ENCODE results near the gene RNPEPL1.

RNPEPL1 gene

DNA sequence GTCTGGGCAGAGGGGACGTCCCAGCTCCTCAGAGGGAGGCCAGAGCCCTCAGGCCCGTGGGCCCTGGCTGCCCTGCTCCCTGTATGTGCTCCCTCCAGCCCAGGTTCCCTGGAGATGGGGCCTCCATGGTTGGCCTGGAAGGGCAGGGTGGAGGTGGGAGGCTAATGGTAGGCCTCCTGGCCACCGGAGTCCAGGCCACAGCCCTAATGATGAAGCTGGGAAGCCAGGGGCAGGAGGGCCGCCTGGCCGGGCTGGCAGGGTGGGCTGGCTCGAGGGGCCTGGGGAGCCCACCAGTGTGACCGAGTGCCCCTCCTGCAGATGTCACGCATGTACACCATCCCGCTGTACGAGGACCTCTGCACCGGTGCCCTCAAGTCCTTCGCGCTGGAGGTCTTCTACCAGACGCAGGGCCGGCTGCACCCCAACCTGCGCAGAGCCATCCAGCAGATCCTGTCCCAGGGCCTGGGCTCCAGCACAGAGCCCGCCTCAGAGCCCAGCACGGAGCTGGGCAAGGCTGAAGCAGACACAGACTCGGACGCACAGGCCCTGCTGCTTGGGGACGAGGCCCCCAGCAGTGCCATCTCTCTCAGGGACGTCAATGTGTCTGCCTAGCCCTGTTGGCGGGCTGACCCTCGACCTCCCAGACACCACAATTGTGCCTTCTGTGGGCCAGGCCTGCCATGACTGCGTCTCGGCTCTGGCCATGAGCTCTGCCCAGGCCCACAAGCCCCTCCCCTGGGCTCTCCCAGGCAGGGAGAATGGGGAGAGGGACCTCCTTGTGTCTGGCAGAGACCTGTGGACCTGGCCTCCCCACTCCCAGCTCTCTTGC is 9.2 kb downstream of the RNPEPL1 start:
- no peak for DNase-seq (ENCODE audit: low read depth)

GRCh38 chr2:240578110-240578450 is 9.8 kb downstream of the RNPEPL1 start:
- no peak for DNase-seq (ENCODE audit: low read depth)

- no peak for DNase-seq (ENCODE audit: low read depth)
These were observed 10.2 kb downstream of the RNPEPL1 start for GRCh38 chr2:240578488-240578887.

GRCh38 chr2:240579071-240579762 is 10.9 kb downstream of the RNPEPL1 start:
- no peak for DNase-seq (ENCODE audit: low read depth)

DNA sequence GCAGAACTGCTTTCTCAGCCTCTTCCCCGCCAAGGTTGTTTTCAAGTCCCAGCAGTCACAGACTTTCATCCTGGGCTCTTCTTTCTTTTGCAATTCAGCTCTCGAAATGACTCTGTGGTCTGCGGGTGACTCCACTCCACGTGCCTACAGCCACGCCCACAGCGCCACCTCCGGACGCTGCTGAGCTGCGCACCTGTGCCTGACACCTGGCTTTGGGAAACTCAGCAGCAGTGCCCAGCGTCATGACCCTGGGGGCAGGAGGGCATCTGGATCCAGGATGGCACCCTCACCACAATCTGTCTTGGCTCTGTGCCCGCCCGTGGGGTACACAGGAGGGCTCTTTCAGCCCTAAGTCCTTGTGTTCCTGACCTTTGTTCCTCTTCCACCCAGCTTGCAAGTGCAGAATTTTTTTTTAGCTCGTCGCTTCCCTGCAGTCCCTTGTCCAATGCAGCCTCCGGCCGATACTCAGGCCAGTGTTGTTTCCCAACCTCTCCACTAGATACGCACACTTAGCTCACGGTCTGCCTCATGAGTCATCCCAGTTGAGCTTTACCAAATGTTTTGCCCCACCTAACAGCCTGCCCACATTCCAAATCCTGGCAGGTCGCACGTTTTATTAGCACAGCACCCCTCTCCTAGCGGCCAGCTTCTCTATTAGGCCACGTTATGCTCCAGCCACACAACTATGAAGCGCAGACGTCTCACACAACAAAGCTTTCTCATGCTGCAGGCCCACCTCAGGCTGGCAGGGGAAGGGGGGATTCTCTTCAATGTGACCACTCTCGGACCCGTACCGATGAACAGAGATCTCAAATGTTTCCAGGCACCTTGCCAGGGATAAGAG is 11.7 kb downstream of the RNPEPL1 start:
- DNase-seq (ENCODE audit: low read depth), result peak; percentile 91

- DNase-seq (ENCODE audit: low read depth), result no peak
These were observed 13.5 kb downstream of the RNPEPL1 start for GRCh38 chr2:240581811-240582210.

GRCh38 chr2:240582781-240583180 is 14.5 kb downstream of the RNPEPL1 start:
- no peak for DNase-seq (ENCODE audit: low read depth)

GRCh38 chr2:240583774-240584173 is 15.5 kb downstream of the RNPEPL1 start:
- DNase-seq (ENCODE audit: low read depth), result no peak

GRCh38 chr2:240584486-240585031 is 16.3 kb downstream of the RNPEPL1 start:
- no peak for DNase-seq (ENCODE audit: low read depth)

DNA sequence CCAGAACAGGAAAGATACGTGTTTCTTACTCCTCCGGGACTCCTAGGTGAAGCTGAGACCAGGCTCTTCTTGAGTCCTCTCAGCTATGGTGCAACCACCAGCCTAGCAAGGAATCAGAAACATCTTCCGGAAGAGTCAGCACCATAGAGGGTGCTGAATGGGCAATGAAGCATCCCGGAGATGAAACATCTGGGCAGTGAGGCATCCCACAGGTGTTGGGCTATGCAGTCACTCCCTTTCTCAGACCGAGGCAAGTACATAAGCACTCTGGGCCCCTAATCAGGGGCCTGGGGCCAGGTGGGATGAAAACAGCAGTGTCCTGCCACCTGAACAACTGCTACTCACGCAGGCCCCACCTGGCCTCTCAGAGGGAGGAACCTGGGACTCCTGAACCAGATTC is 16.8 kb downstream of the RNPEPL1 start:
- DNase-seq (ENCODE audit: low read depth), result no peak

DNA sequence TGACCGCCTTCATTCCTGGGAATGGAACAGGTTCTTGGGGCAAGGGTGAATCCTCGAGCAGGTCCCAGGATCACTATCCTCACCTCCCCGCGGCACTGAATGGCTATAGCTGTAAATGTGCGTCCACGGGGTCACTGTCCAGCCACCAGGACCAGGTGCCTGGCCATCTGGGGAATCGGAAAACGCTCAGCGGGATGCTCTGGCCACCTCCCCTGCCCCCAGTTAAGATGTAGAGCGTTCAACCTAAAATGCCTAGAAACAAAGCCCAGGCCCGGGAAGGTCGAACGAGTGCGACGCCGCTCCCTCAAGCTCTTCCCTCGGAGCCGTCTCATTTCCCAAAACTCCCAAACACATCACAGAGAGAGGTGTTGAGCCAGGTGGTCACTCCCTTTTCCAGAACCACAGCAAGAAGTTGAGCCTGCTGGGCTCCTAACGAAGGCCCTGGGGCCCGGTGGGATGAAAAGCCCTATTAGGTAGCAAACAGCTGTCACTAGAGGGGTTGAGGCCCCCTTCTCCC is 17.5 kb downstream of the RNPEPL1 start:
- DNase-seq (ENCODE audit: low read depth), result no peak

GRCh38 chr2:240586198-240586918 is 18.1 kb downstream of the RNPEPL1 start, which contains the start of gene CAPN10:
CAPN10 (plus strand) TSS chr2:240586734; CDS start chr2:240586912, 178 bp downstream.
- DNase-seq (ENCODE audit: low read depth), result peak; percentile 89

- DNase-seq (ENCODE audit: low read depth), result no peak
These were observed 18.9 kb downstream of the RNPEPL1 start for GRCh38 chr2:240586919-240587800.

DNA sequence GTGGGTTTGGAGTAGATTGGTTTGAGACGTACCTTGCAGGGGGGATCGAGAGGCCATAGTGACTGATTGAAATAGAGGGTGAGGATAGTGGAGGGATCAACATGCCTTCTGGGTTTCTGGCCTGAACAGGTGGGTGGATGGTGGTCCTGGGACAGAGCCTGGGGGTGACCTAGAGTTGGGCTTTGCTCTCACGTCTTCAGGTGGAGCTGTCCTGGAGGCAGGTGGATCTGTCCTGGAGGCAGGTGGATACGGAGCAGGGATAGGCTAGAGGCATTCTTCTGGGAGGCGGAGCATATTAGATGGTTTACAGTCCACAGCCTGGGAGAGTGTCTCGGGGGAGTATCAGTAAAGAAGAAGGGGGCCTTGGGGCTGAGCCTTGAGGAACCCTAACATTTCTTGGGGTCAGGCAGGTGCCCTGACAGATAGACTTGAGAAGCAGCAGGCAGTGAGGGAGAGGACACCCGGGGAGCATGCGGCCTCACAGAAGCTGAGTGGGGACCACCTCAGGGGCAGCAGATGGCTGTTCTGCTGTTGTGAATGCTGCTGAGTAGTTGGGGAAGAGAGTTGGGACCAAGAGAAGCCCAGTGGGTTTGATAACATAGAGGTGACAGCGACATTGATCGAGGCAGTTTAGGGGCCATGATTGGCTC is 19.8 kb downstream of the RNPEPL1 start:
- DNase-seq (ENCODE audit: low read depth), result no peak

- no peak for DNase-seq (ENCODE audit: low read depth)
These were observed 20.4 kb downstream of the RNPEPL1 start for GRCh38 chr2:240588669-240589068.

GRCh38 chr2:240589375-240589774 is 21.1 kb downstream of the RNPEPL1 start:
- DNase-seq (ENCODE audit: low read depth), result no peak

DNA sequence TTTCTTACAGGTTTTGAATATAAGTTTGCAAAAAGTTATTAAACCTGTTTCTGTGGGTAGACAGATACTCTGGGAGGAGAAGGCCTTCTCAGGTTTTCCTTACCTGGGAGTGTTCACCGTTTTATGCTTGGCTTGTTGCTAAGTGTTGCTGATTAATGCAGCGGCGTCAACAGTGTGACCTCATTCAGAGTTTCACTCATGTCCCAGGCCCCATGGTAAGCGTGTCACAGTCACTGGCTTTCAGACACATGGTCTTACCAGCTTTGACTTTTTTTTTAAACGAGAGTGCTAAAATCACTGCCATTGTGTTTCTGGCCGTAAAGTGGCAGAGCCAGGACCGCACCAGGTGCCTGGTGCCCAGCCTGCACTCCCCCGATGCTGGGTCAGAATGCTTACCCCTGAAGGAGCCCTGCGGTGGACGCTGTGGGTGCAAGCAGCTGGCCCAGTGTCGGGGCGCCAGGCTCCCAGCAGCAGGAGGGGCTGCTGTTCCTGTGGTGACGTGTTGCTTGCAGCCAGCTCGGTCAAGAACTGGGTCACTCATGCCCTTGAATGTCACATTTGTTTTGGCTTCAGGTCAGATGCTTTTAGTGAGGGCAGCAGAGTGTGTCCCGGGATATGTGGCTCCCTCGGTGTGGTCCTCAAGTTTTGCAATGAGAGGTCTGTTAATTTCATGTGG is 21.7 kb downstream of the RNPEPL1 start:
- DNase-seq (ENCODE audit: low read depth), result no peak

GRCh38 chr2:240590681-240591111 is 22.4 kb downstream of the RNPEPL1 start:
- DNase-seq (ENCODE audit: low read depth), result no peak

GRCh38 chr2:240591226-240591625 is 22.9 kb downstream of the RNPEPL1 start:
- no peak for DNase-seq (ENCODE audit: low read depth)

Data from GM04504 (cell line).